ENCODE data around the gene LRRC28.
"Not testable (repeated sequence)": the region's sequence is repeated elsewhere in the genome, so short reads cannot be mapped to it uniquely, and the experiment has no call there.

LRRC28 gene

DNA sequence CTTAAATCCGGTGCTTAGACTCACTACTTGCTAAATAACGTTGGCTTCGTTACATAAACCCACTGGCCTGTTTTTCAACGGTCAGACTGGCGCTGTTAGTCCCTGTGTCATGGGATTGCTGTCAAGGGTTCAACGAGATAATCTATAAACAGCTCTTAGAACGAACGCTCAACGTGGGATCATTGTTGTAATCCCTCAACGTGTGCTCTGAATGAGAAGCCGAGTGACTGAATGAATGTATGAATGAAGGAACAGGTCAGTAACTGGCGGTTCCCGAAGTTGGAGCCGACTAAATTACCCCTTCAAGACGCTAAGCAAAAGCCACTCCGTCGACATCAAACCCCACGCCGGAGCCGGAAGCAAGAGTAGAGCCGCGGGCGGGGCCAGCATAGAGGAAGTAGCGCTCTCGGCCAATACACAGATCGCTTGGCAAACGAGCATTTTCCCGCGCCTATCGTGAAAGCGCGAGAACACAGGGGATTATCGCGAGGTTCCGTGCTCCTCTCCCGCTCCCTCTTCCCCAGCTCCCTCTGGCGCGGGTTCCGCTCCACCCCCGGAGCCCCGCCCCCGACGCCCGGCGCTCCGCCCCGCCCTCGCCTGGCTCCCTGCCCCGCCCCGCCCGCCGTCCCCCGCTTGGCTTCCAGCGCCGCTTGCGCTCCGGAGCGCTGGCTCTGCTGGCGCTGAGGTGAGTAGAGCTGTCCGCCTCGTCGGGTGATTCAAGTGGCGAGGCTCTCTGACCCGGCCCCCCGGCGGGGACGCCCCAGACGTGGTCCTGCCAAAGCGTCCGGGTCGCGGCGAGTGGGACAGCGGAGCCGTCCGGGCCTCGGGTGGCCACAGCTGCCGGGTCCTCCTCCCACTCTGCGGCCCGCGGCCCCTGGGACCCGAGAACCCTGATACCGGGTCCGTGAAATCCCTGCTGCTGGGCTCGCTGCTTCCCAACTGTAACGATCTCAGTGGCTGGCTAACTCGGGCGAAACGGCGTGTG lies at the start of gene LRRC28:
TSS of gene LRRC28 (plus strand) at position 625 of the 985 bp plus-strand sequence. CDS start 4,477 bp downstream, outside the sequence.
- Mint-ChIP-seq H3K4me3 (peak within 1 kb of the TSS; percentile 86 to 93), H3K27ac (peak within 1 kb of the TSS; percentile 93), H3K9me3 (no peaks in the 10 kb centered on the region), H3K27me3 (no peaks in the 10 kb centered on the region), H3K4me1 (peaks cover 16 to 24% of the 10 kb centered on the region in 2 donors), H3K36me3 (peaks cover 0 to 1% of the 10 kb centered on the region in 2 donors)
- ATAC-seq (replicated peaks): peak; percentile 97
- DNase-seq: peak; percentile 98

DNA sequence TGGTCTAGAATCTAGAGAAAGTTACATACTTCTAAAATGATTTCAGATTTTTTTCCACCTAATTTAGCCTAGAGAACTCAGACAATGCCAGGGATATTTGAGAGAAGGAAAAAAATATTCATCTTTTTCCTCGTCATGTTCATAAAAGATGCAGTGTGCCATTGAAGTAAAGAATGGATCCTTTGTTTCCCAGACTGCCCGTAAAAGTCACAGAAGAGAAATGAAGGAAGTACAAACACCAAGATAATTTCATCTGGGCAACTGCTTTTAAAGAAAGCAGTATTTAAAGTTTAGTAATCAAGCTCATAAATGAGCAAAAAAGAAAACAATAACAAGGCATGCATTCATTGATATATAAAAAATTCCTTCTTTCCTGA lies 49.1 kb upstream of the LRRC28 start:
- Mint-ChIP-seq H3K9me3 (no peaks in the 10 kb centered on the region), H3K4me3 (no peak overlapping the region)
- no peak for ATAC-seq (replicated peaks)

GRCh38 chr15:99207672-99208071 lies 43.6 kb upstream of the LRRC28 start:
- Mint-ChIP-seq H3K4me3 (no peak overlapping the region), H3K4me1 (no peaks in the 10 kb centered on the region), H3K27me3 (no peaks in the 10 kb centered on the region), H3K27ac (no peak overlapping the region), H3K9me3 (no peaks in the 10 kb centered on the region), H3K36me3 (no peaks in the 10 kb centered on the region)
- DNase-seq (no peak), ATAC-seq (replicated peaks) (no peak)

More for the DNA sequence above, 49.1 kb upstream of the LRRC28 start:
- peaks cover 0 to 2% of the 10 kb centered on the region in 2 donors for H3K36me3 Mint-ChIP-seq
- no peaks in the 10 kb centered on the region for H3K4me1 Mint-ChIP-seq
- H3K27ac Mint-ChIP-seq: no peak overlapping the region
- H3K27me3 Mint-ChIP-seq: no peaks in the 10 kb centered on the region
- no peak for DNase-seq

- no peaks in the 10 kb centered on the region for H3K27me3 Mint-ChIP-seq
- no peak overlapping the region for H3K4me3 Mint-ChIP-seq
- DNase-seq (no peak), ATAC-seq (replicated peaks) (no peak)
- no peaks in the 10 kb centered on the region for H3K36me3 Mint-ChIP-seq
- no peak overlapping the region for H3K27ac Mint-ChIP-seq
- H3K9me3 Mint-ChIP-seq: no peaks in the 10 kb centered on the region
- no peaks in the 10 kb centered on the region for H3K4me1 Mint-ChIP-seq
These were observed 42.0 kb upstream of the LRRC28 start for GRCh38 chr15:99209326-99209725.

DNA sequence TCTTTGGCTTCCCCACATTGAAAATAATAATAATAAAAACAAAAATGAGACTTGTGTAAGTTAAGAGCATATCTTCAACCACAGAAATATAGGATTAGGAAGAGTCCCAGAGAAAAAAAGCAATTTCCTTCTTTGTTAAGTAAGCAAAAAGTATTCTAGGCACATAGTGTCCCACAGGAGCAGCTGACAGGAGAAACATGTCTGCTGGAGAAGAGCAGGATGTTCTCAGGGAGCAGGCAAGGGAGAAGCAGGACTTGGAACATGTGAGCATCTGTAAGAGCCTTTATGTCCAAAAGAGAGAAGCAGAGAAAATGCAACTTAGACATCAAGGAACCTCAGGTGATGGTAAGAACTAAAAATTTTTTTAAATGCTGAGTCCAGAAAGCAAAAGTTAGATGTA lies 40.9 kb upstream of the LRRC28 start:
- no peaks in the 10 kb centered on the region for H3K4me1 Mint-ChIP-seq
- H3K27me3 Mint-ChIP-seq: no peaks in the 10 kb centered on the region
- H3K4me3 Mint-ChIP-seq: no peak overlapping the region
- no peak overlapping the region for H3K27ac Mint-ChIP-seq
- DNase-seq (no peak), ATAC-seq (replicated peaks) (no peak)
- no peaks in the 10 kb centered on the region for H3K36me3 Mint-ChIP-seq
- no peaks in the 10 kb centered on the region for H3K9me3 Mint-ChIP-seq

DNA sequence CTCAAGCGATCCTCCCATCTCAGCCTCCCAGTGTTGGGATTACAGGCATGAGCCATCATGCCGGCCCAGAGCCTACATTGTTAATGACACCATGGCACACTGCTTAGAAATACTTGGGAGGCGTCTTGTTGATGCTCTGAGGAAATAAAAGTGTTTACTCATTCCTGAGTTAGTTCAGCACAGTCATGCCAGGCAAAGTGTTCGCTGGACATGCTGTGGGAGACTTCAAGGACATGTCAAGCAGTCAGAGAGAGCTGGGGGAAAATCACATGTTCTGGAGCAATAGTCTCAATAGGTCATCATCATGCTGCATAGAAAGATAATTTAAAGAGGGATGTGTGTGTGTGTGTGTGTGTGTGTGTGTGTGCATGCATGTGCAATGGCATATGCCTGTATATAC lies 39.4 kb upstream of the LRRC28 start:
- no peaks in the 10 kb centered on the region for H3K4me1 Mint-ChIP-seq
- DNase-seq: no peak
- H3K27me3 Mint-ChIP-seq: no peaks in the 10 kb centered on the region
- H3K36me3 Mint-ChIP-seq: no peaks in the 10 kb centered on the region
- no peaks in the 10 kb centered on the region for H3K9me3 Mint-ChIP-seq
- no peak overlapping the region for H3K4me3 Mint-ChIP-seq
- no peak overlapping the region for H3K27ac Mint-ChIP-seq
- no peak for ATAC-seq (replicated peaks)

GRCh38 chr15:99212406-99212805 lies 38.9 kb upstream of the LRRC28 start:
- H3K4me1 Mint-ChIP-seq: no peaks in the 10 kb centered on the region
- no peak for ATAC-seq (replicated peaks)
- no peaks in the 10 kb centered on the region for H3K27me3 Mint-ChIP-seq
- no peaks in the 10 kb centered on the region for H3K9me3 Mint-ChIP-seq
- H3K27ac Mint-ChIP-seq: no peak overlapping the region
- H3K36me3 Mint-ChIP-seq: no peaks in the 10 kb centered on the region
- no peak overlapping the region for H3K4me3 Mint-ChIP-seq
- no peak for DNase-seq

- DNase-seq (peak; percentile 31), ATAC-seq (replicated peaks) (peak; percentile 77 to 78)
- H3K4me1 Mint-ChIP-seq: no peaks in the 10 kb centered on the region
- H3K27ac Mint-ChIP-seq: no peak overlapping the region
- peaks cover 0 to 5% of the 10 kb centered on the region in 2 donors for H3K36me3 Mint-ChIP-seq
- no peak overlapping the region for H3K4me3 Mint-ChIP-seq
- H3K27me3 Mint-ChIP-seq: no peaks in the 10 kb centered on the region
- H3K9me3 Mint-ChIP-seq: no peaks in the 10 kb centered on the region
These were observed 38.0 kb upstream of the LRRC28 start for GRCh38 chr15:99213187-99213811.

GRCh38 chr15:99224372-99225214 lies 26.7 kb upstream of the LRRC28 start:
- Mint-ChIP-seq H3K9me3 (no peaks in the 10 kb centered on the region), H3K27me3 (no peaks in the 10 kb centered on the region), H3K4me3 (no peak overlapping the region), H3K4me1 (no peaks in the 10 kb centered on the region), H3K36me3 (peaks cover 0 to 11% of the 10 kb centered on the region in 2 donors), H3K27ac (no peak overlapping the region)
- ATAC-seq (replicated peaks) (no peak), DNase-seq (no peak)

- Mint-ChIP-seq H3K4me1 (no peaks in the 10 kb centered on the region), H3K36me3 (peaks cover 0 to 11% of the 10 kb centered on the region in 2 donors), H3K27me3 (no peaks in the 10 kb centered on the region), H3K27ac (no peak overlapping the region), H3K4me3 (no peak overlapping the region), H3K9me3 (no peaks in the 10 kb centered on the region)
- DNase-seq: no peak
- no peak for ATAC-seq (replicated peaks)
These were observed 24.5 kb upstream of the LRRC28 start for GRCh38 chr15:99226802-99227201.

DNA sequence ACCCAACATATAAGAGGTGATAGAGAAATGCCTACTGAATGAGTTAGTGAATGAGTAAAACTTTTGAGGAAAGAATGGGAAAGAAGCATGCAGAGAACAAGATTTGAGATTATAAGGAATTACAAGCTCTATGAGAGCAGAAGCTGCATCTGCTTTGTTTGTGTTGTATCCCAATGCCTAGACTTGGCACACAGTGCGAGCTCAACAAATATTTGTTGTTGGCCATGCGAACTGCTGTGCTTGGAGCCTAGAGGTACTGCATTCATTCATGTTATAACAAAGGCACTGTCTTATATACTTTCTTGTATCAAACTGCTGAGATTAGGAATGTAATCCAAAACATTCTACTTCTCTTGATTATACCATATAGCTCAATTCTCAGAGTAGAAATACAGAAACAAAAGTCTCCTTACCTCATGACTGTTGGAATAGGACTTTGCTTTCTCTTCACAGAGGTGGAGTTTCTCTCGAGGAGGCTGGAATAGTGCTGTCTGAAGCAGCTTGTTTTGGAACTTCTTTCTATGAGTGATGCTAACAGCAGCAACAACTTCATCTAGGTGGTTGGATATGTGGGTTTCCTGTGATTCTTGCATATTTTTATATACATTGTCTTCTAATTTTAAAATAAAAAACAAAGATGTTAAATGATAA lies 23.0 kb upstream of the LRRC28 start:
- H3K4me3 Mint-ChIP-seq: no peak overlapping the region
- H3K9me3 Mint-ChIP-seq: peaks cover 3 to 4% of the 10 kb centered on the region in 2 donors
- DNase-seq (no peak), ATAC-seq (replicated peaks) (no peak)
- peaks cover 0 to 14% of the 10 kb centered on the region in 2 donors for H3K36me3 Mint-ChIP-seq
- H3K4me1 Mint-ChIP-seq: no peaks in the 10 kb centered on the region
- no peak overlapping the region for H3K27ac Mint-ChIP-seq
- no peaks in the 10 kb centered on the region for H3K27me3 Mint-ChIP-seq

DNA sequence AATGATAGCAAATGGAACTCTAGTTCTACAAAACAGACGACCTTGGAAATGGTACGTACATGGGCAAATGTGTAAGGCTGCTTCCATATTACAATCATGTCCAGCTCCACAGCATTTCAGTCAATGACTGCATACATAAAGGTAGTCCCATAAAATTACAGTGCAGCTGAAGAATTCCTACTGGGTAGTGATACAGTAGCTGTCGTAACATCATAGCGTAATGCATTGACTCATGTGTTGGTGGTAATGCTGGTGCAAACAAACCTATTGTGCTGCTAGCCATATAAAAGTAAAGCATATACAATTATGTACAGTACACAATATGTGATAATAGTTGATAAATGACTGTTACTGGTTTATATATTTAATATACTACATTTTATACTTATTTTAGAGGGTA lies 20.4 kb upstream of the LRRC28 start:
- Mint-ChIP-seq H3K4me1 (no peaks in the 10 kb centered on the region), H3K27ac (no peak overlapping the region), H3K27me3 (no peaks in the 10 kb centered on the region), H3K4me3 (no peak overlapping the region), H3K36me3 (peaks cover 0 to 7% of the 10 kb centered on the region in 2 donors), H3K9me3 (peaks cover 3 to 4% of the 10 kb centered on the region in 2 donors)
- no peak for ATAC-seq (replicated peaks)
- DNase-seq: no peak

DNA sequence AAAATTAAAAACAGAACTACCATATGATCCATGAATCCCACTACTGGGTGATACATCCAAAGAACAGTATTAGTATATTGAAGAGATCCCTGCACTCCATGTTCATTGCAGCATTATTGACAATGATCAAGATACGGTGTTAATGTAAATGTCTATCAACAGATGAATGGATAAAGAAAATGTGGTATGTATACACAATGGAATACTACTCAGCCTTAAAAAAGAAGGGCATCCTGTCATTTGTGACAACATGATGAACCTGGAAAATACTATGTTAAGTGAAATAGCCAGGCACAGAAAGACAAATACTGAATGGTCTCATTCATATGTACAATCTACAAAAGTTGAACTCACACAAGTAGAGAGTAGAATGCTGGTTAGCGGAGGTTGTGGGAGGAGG lies 18.5 kb upstream of the LRRC28 start:
- Mint-ChIP-seq H3K9me3 (peaks cover 3 to 4% of the 10 kb centered on the region in 2 donors), H3K27ac (no peak overlapping the region), H3K36me3 (peaks cover 0 to 5% of the 10 kb centered on the region in 2 donors), H3K27me3 (no peaks in the 10 kb centered on the region), H3K4me1 (no peaks in the 10 kb centered on the region), H3K4me3 (no peak overlapping the region)
- ATAC-seq (replicated peaks) (no peak), DNase-seq (no peak)

- not testable (repeated sequence) for DNase-seq
These were observed 17.1 kb upstream of the LRRC28 start for GRCh38 chr15:99234160-99234559.

More at GRCh38 chr15:99234160-99234559, 17.1 kb upstream of the LRRC28 start:
- H3K9me3 Mint-ChIP-seq; H3K4me3 Mint-ChIP-seq; H3K27me3 Mint-ChIP-seq; H3K27ac Mint-ChIP-seq; H3K36me3 Mint-ChIP-seq; ATAC-seq (replicated peaks); H3K4me1 Mint-ChIP-seq: not testable (repeated sequence)
